Activated T-cell treated with anti-CD3 and anti-CD28 coated beads, Interleukin-2, amount 50 U/mL, for 72 hours (primary cell): ENCODE measurements around the gene PPP1R14D. TPM values are rescaled to one million over a fixed set of nuclear protein-coding genes. Genes with fewer than 3 reads are reported as not detected.
"Not testable (repeated sequence)": the region's sequence is repeated elsewhere in the genome, so short reads cannot be mapped to it uniquely, and the experiment has no call there.

Source experiments
- ATAC-seq, 2 donors: fragments of 150-1000 bp; cut with Tn5 transposase; replicated peaks in 1 of 2; 2 replicates each; pipeline ENCODE4 v1.10.0; 2021; ENCODE audit warnings: moderate library complexity in 2 of 2, mild to moderate bottlenecking in 1 of 2
- DNase-seq, 2 donors: peaks; one replicate each; pipeline ENCODE4 v3.0.0; 2021 to 2022; ENCODE audit warnings: mixed read lengths in 1 of 2
- H3K27ac Mint-ChIP-seq: one replicate; pipeline ENCODE4 v1.8.0; 2022; ENCODE audit warnings: mild to moderate bottlenecking, moderate library complexity, mixed read lengths
- H3K27me3 Mint-ChIP-seq: one replicate; pipeline ENCODE4 v1.8.0; 2022; ENCODE audit warnings: low read depth, mixed read lengths
- H3K36me3 Mint-ChIP-seq, 2 donors: one replicate each; pipeline ENCODE4 v1.8.0; 2022; ENCODE audit warnings: mixed read lengths in 2 of 2, mild to moderate bottlenecking in 1 of 2; ENCODE audit not compliant: insufficient read depth in 2 of 2
- H3K4me1 Mint-ChIP-seq: one replicate; pipeline ENCODE4 v1.8.0; 2022; ENCODE audit warnings: low read depth, mixed read lengths
- H3K4me3 Mint-ChIP-seq, 2 donors: one replicate each; pipeline ENCODE4 v1.8.0; 2022; ENCODE audit warnings: mild to moderate bottlenecking in 2 of 2, mixed read lengths in 2 of 2, moderate library complexity in 2 of 2
- H3K9me3 Mint-ChIP-seq, 2 donors: one replicate each; pipeline ENCODE4 v1.8.0; 2022; ENCODE audit warnings: mixed read lengths in 2 of 2
- total RNA-seq, 2 donors: library from RNA; stranded (reverse); gene quantifications; one replicate each; pipeline ENCODE4 v1.2.3, GENCODE V29; 2022

Gene PPP1R14D, protein sequence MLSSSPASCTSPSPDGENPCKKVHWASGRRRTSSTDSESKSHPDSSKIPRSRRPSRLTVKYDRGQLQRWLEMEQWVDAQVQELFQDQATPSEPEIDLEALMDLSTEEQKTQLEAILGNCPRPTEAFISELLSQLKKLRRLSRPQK
- total RNA-seq, result not detected

DNA sequence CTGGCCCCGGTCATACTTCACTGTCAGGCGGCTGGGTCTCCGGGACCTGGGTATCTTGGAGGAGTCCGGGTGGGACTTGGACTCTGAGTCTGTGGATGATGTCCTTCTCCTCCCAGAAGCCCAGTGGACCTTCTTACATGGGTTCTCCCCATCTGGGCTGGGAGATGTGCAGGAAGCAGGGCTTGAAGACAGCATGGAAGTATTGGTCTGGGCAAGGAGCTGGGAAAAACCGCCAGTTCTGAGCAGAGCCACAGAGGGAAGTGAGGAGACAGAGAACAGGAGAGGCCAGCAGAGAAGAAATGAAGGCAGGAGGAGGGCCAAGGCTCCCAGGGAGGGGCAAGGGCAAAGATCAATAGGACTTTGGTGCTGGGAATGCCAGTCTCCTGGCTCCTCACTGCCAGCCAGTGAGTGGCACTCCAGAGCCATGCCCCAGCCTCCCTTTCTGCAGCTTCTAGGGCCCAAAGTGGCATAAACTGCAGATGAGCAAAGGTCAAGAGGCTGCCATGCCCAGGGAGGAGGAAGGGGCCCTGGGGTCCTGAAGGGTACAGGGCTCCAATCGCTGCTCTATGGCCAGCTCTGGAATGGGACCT is at the start of gene PPP1R14D:
Gene PPP1R14D (minus strand): TSS at position 262 of the 590 bp plus-strand sequence. CDS start 67 bp downstream, at position 195.
- Mint-ChIP-seq H3K9me3 (no peaks in the 10 kb centered on the region), H3K27me3 (no peaks in the 10 kb centered on the region), H3K4me1 (no peaks in the 10 kb centered on the region), H3K27ac (no peak within 1 kb of the TSS), H3K4me3 (no peak within 1 kb of the TSS), H3K36me3 (no peaks in the 10 kb centered on the region)
- ATAC-seq (no peak), DNase-seq (no peak)

GRCh38 chr15:40877694-40878093 is 49.2 kb upstream of the PPP1R14D start:
- Mint-ChIP-seq H3K4me1 (peaks cover 27% of the 10 kb centered on the region), H3K36me3 (no peaks in the 10 kb centered on the region), H3K4me3 (no peak overlapping the region), H3K27me3 (peaks cover 7% of the 10 kb centered on the region), H3K9me3 (no peaks in the 10 kb centered on the region), H3K27ac (no peak overlapping the region)
- DNase-seq (no peak), ATAC-seq (no peak)

GRCh38 chr15:40875991-40876730 is 47.7 kb upstream of the PPP1R14D start:
- DNase-seq (no peak), ATAC-seq (no peak)
- Mint-ChIP-seq H3K27ac (no peak overlapping the region), H3K27me3 (peaks cover 7% of the 10 kb centered on the region), H3K4me1 (peaks cover 36% of the 10 kb centered on the region), H3K9me3 (no peaks in the 10 kb centered on the region), H3K36me3 (no peaks in the 10 kb centered on the region), H3K4me3 (no peak overlapping the region)

- Mint-ChIP-seq H3K9me3 (no peaks in the 10 kb centered on the region), H3K27me3 (peaks cover 7% of the 10 kb centered on the region)
These were observed 45.4 kb upstream of the PPP1R14D start, which contains the start of gene RHOV for GRCh38 chr15:40873694-40874561. TSS of gene RHOV (minus strand) at chr15:40874234. CDS start at chr15:40874139, 95 bp downstream.

GRCh38 chr15:40872791-40873693 is 44.5 kb upstream of the PPP1R14D start:
- peak overlapping the region; percentile 79 to 83 for H3K4me3 Mint-ChIP-seq
- H3K9me3 Mint-ChIP-seq, result no peaks in the 10 kb centered on the region
- H3K27ac Mint-ChIP-seq, result no peak overlapping the region
- H3K27me3 Mint-ChIP-seq, result peaks cover 7% of the 10 kb centered on the region
- DNase-seq (no peak), ATAC-seq (no peak)
- peaks cover 21% of the 10 kb centered on the region for H3K4me1 Mint-ChIP-seq
- H3K36me3 Mint-ChIP-seq, result no peaks in the 10 kb centered on the region

More at GRCh38 chr15:40873694-40874561, 45.4 kb upstream of the PPP1R14D start, which contains the start of gene RHOV:
- peak; percentile 85 to 89 for ATAC-seq
- Mint-ChIP-seq H3K4me1 (peaks cover 26% of the 10 kb centered on the region), H3K36me3 (no peaks in the 10 kb centered on the region), H3K4me3 (peak within 1 kb of the TSS; percentile 91 to 98), H3K27ac (no peak within 1 kb of the TSS)
- DNase-seq, result peak; percentile 67 to 72

DNA sequence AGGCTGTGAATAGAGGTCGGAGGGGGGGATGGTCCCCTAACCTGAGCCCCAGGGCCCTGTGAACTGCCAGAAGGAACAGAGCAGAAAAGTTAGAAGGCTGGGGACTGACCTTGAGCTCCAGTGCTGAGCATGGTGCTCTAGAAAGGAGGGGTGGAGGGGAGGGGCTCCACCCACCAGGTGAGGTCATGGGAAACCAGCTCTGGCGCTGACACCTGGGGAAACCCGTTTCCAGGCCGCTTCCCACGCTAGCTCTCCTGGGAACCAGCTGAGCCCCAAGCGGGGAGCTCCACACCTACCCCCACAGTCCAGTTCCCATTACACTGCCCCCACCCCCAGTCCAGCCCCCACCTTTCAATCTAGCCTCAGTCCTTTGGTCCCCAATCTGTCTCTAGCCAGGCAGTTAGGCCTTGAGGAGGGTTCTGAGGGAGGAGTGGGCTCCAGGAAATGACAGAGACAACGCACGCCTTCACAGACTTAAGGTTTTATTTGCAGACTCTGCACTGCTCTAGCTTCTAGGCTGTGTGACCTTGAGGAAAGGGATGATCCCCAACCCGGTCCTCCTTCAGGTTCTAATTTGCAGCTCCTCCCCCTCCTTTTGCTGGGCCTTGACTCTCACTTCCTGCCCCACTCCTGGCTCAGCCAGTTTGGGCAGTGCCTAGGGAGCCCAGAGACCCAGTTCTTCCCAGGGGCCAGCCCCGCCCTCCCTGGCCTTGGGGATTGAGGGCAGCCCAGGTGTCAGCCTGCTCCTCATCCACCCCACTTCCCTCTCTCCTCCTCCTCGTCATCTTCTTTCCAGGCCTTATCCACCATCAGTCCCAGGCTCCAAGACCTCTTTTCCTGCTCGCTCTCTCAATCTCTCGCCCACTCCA is 43.5 kb upstream of the PPP1R14D start:
- Mint-ChIP-seq H3K4me3 (peak overlapping the region; percentile 27 to 47), H3K36me3 (no peaks in the 10 kb centered on the region), H3K27ac (no peak overlapping the region), H3K27me3 (peaks cover 7% of the 10 kb centered on the region), H3K4me1 (peaks cover 21% of the 10 kb centered on the region), H3K9me3 (no peaks in the 10 kb centered on the region)
- ATAC-seq, result peak in 1 of 2 donors; percentile 13
- peak in 1 of 2 donors; percentile 21 for DNase-seq

GRCh38 chr15:40870716-40871115 is 42.2 kb upstream of the PPP1R14D start:
- H3K27ac Mint-ChIP-seq, result no peak overlapping the region
- peaks cover 21% of the 10 kb centered on the region for H3K4me1 Mint-ChIP-seq
- no peak for DNase-seq
- H3K36me3 Mint-ChIP-seq, result no peaks in the 10 kb centered on the region
- no peaks in the 10 kb centered on the region for H3K9me3 Mint-ChIP-seq
- ATAC-seq, result no peak
- H3K4me3 Mint-ChIP-seq, result no peak overlapping the region
- peaks cover 7% of the 10 kb centered on the region for H3K27me3 Mint-ChIP-seq

GRCh38 chr15:40869686-40870085 is 41.2 kb upstream of the PPP1R14D start:
- H3K4me1 Mint-ChIP-seq, result peaks cover 21% of the 10 kb centered on the region
- ATAC-seq, result no peak
- DNase-seq, result no peak
- H3K9me3 Mint-ChIP-seq, result no peaks in the 10 kb centered on the region
- no peaks in the 10 kb centered on the region for H3K36me3 Mint-ChIP-seq
- H3K27me3 Mint-ChIP-seq, result peaks cover 7% of the 10 kb centered on the region
- no peak overlapping the region for H3K27ac Mint-ChIP-seq
- H3K4me3 Mint-ChIP-seq, result no peak overlapping the region

- no peaks in the 10 kb centered on the region for H3K27me3 Mint-ChIP-seq
- no peaks in the 10 kb centered on the region for H3K9me3 Mint-ChIP-seq
- no peaks in the 10 kb centered on the region for H3K36me3 Mint-ChIP-seq
- DNase-seq (no peak), ATAC-seq (no peak)
- peaks cover 4% of the 10 kb centered on the region for H3K4me1 Mint-ChIP-seq
- no peak overlapping the region for H3K4me3 Mint-ChIP-seq
- H3K27ac Mint-ChIP-seq, result no peak overlapping the region
These were observed 38.7 kb upstream of the PPP1R14D start for GRCh38 chr15:40867199-40867598.

DNA sequence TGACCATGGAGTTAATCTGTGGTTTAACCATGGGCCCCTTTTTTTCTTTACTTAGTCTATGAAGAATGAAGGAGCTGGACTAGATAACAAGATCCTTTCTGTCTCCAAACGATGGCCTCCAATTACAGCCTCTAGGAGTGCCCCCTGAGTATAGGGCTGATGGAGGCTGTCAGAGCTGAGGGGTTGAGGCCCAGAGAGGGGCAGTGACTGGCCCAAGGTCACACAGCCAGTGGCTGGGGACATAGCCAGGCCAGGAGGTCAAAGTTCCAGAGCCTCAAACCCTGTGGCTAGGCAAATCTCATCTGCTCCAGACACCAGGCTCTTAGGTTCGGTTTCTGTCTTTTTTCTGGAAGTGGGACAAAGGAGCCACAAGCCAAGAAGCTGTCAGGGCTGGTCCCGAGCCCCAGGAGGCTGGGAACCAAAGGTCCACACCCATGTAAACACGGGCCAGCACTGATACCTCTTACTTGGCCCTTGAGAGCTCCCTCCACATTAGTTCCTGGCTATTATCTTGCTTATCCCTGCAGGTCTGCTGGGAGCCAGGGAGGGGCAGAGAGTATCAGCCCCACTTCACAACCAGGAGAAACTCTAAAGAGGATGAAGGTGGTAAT is 35.3 kb upstream of the PPP1R14D start:
- DNase-seq (no peak), ATAC-seq (no peak)
- no peaks in the 10 kb centered on the region for H3K36me3 Mint-ChIP-seq
- H3K4me1 Mint-ChIP-seq, result peaks cover 9% of the 10 kb centered on the region
- H3K27me3 Mint-ChIP-seq, result no peaks in the 10 kb centered on the region
- H3K4me3 Mint-ChIP-seq, result no peak overlapping the region
- no peak overlapping the region for H3K27ac Mint-ChIP-seq
- no peaks in the 10 kb centered on the region for H3K9me3 Mint-ChIP-seq

- DNase-seq, H3K36me3 Mint-ChIP-seq, H3K27ac Mint-ChIP-seq, H3K9me3 Mint-ChIP-seq, H3K4me3 Mint-ChIP-seq, ATAC-seq, H3K27me3 Mint-ChIP-seq: not testable (repeated sequence)
- H3K4me1 Mint-ChIP-seq, result peaks cover 23% of the 10 kb centered on the region
These were observed 32.6 kb upstream of the PPP1R14D start for GRCh38 chr15:40861147-40861546.
